Mesenchymal stem cell (in vitro differentiated cells and primary cell): ENCODE results near the gene C19orf53.

ENCODE experiments used
- DNase-seq: peaks from one replicate; pipeline ENCODE4 v3.0.0-alpha.2; 2013
- H2AFZ ChIP-seq: one replicate; pipeline ENCODE4 v1.6.1; 2013; ENCODE audit warnings: low read depth, mild to moderate bottlenecking, control low read depth, inconsistent platforms, low read length, moderate library complexity
- H2AK5ac ChIP-seq: 2 replicates; pipeline ENCODE4 v1.6.1; 2013; ENCODE audit warnings: low read length, moderate library complexity, mild to moderate bottlenecking, inconsistent platforms; ENCODE audit not compliant: severe bottlenecking
- H2BK120ac ChIP-seq: one replicate; pipeline ENCODE4 v1.6.1; 2013; ENCODE audit warnings: low read depth, mild to moderate bottlenecking, inconsistent platforms, low read length, moderate library complexity
- H2BK12ac ChIP-seq, 2 experiments: one replicate each; pipeline ENCODE4 v1.6.1; 2013; ENCODE audit warnings: inconsistent platforms in 2 of 2, low read length in 2 of 2, mild to moderate bottlenecking in 2 of 2, moderate library complexity in 2 of 2, control low read depth in 1 of 2
- H2BK15ac ChIP-seq: one replicate; pipeline ENCODE4 v1.6.1; 2013; ENCODE audit warnings: mild to moderate bottlenecking, low read depth, inconsistent platforms; ENCODE audit not compliant: poor library complexity, severe bottlenecking
- H2BK5ac ChIP-seq: 2 replicates; pipeline ENCODE4 v1.6.1; 2013; ENCODE audit warnings: low read depth, mild to moderate bottlenecking, low read length, control low read depth, inconsistent platforms; ENCODE audit not compliant: poor library complexity, severe bottlenecking
- H3K14ac ChIP-seq, 2 experiments: one replicate each; pipeline ENCODE4 v1.6.1; 2013; ENCODE audit warnings: inconsistent platforms in 2 of 2, low read length in 2 of 2, control low read depth in 1 of 2, mild to moderate bottlenecking in 1 of 2, moderate library complexity in 1 of 2
- H3K18ac ChIP-seq, 2 experiments: one replicate each; pipeline ENCODE4 v1.6.1; 2013; ENCODE audit warnings: inconsistent platforms in 2 of 2, low read length in 2 of 2, control low read depth in 1 of 2, low read depth in 1 of 2, mild to moderate bottlenecking in 1 of 2
- H3K23ac ChIP-seq, 2 experiments: one replicate each; pipeline ENCODE4 v1.6.1; 2013; ENCODE audit warnings: inconsistent platforms in 2 of 2, low read length in 2 of 2, mild to moderate bottlenecking in 2 of 2, moderate library complexity in 2 of 2, control low read depth in 1 of 2
- H3K27ac ChIP-seq: 2 replicates; pipeline ENCODE4 v1.5.1; 2013; ENCODE audit warnings: mild to moderate bottlenecking, moderate library complexity, low read length, control low read depth, inconsistent platforms; ENCODE audit not compliant: poor library complexity, severe bottlenecking
- H3K27me3 ChIP-seq, 2 experiments: 2 replicates each; pipeline versions ENCODE4 v1.6.1 to v1.7.0; 2013; ENCODE audit warnings: low read length in 2 of 2, mild to moderate bottlenecking in 2 of 2, moderate library complexity in 2 of 2, control low read depth in 1 of 2, inconsistent platforms in 1 of 2; ENCODE audit not compliant: control insufficient read depth in 1 of 2, insufficient read depth in 1 of 2
- H3K36me3 ChIP-seq, 2 experiments: 2 replicates each; pipeline versions ENCODE4 v1.6.1 to v1.7.0; 2013; ENCODE audit warnings: low read length in 2 of 2, control low read depth in 1 of 2, inconsistent platforms in 1 of 2, low read depth in 1 of 2, mild to moderate bottlenecking in 1 of 2; ENCODE audit not compliant: insufficient read depth in 2 of 2, control insufficient read depth in 1 of 2
- H3K4ac ChIP-seq, 2 experiments: one replicate each; pipeline ENCODE4 v1.6.1; 2013; ENCODE audit warnings: inconsistent platforms in 2 of 2, low read length in 2 of 2, mild to moderate bottlenecking in 2 of 2, moderate library complexity in 2 of 2, control low read depth in 1 of 2, low read depth in 1 of 2
- H3K4me1 ChIP-seq: 2 replicates; pipeline ENCODE4 v1.6.1; 2013; ENCODE audit warnings: low read depth, low read length, control low read depth; ENCODE audit not compliant: control insufficient read depth, insufficient read depth
- H3K4me2 ChIP-seq: 2 replicates; pipeline ENCODE4 v1.6.1; 2013; ENCODE audit warnings: low read length, mild to moderate bottlenecking, inconsistent platforms; ENCODE audit not compliant: poor library complexity, severe bottlenecking
- H3K4me3 ChIP-seq, 2 experiments: 2 replicates each; pipeline versions ENCODE4 v1.5.1 to v1.7.0; 2013; ENCODE audit warnings: low read length in 2 of 2, mild to moderate bottlenecking in 2 of 2, control low read depth in 1 of 2, low read depth in 1 of 2; ENCODE audit not compliant: insufficient read depth in 1 of 2
- H3K79me1 ChIP-seq: replicated peaks from 2 replicates; pipeline ENCODE4 v1.6.1; 2013; ENCODE audit warnings: mild to moderate bottlenecking, control low read depth, low read length, inconsistent platforms; ENCODE audit not compliant: poor library complexity, severe bottlenecking
- H3K9ac ChIP-seq: 2 replicates; pipeline ENCODE4 v1.7.0; 2013; ENCODE audit warnings: mild to moderate bottlenecking, low read length, moderate library complexity
- H3K9me3 ChIP-seq: 2 replicates; pipeline ENCODE4 v1.7.0; 2013; ENCODE audit warnings: mild to moderate bottlenecking, low read length; ENCODE audit not compliant: control insufficient read depth
- H4K8ac ChIP-seq: one replicate; pipeline ENCODE4 v1.6.1; 2013; ENCODE audit warnings: inconsistent platforms, mild to moderate bottlenecking, low read length, moderate library complexity
- H4K91ac ChIP-seq: one replicate; pipeline ENCODE4 v1.6.1; 2013; ENCODE audit warnings: mild to moderate bottlenecking, low read length, inconsistent platforms
- WGBS: methylation state at CpG from one replicate; pipeline ENCODE4 v1.1.7; 2013; ENCODE audit warnings: mixed read lengths; 5-methylcytosine and 5-hydroxymethylcytosine counted together

The C19orf53 gene

DNA sequence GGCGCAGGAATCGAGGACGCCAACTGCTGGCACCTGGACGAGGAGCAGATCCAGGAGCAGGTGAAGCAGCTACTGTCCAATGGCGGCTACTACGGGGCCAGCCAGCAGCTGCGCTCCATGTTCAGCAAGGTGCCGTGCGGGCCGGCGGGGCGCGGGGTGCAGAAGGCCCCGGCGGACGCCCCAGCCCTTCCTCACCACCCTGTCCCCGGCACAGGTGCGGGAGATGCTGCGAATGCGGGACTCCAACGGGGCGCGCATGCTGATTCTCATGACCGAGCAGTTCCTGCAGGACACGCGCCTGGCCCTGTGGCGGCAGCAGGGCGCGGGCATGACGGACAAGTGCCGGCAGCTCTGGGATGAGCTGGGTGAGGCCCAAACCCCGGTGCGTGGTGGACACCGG is 34.6 kb downstream of the C19orf53 start:
- H3K18ac ChIP-seq = no peak overlapping the region
- H3K36me3 ChIP-seq = peaks cover 63 to 64% of the 10 kb centered on the region in 2 experiments
- H3K27ac ChIP-seq = no peak overlapping the region
- peaks cover 19% of the 10 kb centered on the region for H3K79me1 ChIP-seq
- no peak overlapping the region for H3K14ac ChIP-seq
- no peak overlapping the region for H3K4ac ChIP-seq
- no peak overlapping the region for H2AFZ ChIP-seq
- no peak overlapping the region for H2AK5ac ChIP-seq
- H2BK5ac ChIP-seq = no peak overlapping the region
- H3K23ac ChIP-seq = no peak overlapping the region
- WGBS = 97% methylated on average over 34 of the region's 34 CpGs
- no peak overlapping the region for H3K4me2 ChIP-seq
- peaks cover 2% of the 10 kb centered on the region for H3K4me1 ChIP-seq
- no peak overlapping the region for H2BK120ac ChIP-seq
- H3K9me3 ChIP-seq = no peaks in the 10 kb centered on the region
- H4K91ac ChIP-seq = no peak overlapping the region
- H3K27me3 ChIP-seq = no peaks in the 10 kb centered on the region
- H4K8ac ChIP-seq = no peak overlapping the region
- H3K9ac ChIP-seq = no peak overlapping the region
- no peak overlapping the region for H3K4me3 ChIP-seq
- H2BK15ac ChIP-seq = no peak overlapping the region
- DNase-seq = no peak
- no peak overlapping the region for H2BK12ac ChIP-seq

- H2BK120ac ChIP-seq = no peak overlapping the region
- H3K27ac ChIP-seq = no peak overlapping the region
- no peak overlapping the region for H4K8ac ChIP-seq
- no peak for DNase-seq
- H2BK15ac ChIP-seq = no peak overlapping the region
- no peaks in the 10 kb centered on the region for H3K79me1 ChIP-seq
- no peaks in the 10 kb centered on the region for H3K9me3 ChIP-seq
- H2AFZ ChIP-seq = no peak overlapping the region
- no peak overlapping the region for H2BK5ac ChIP-seq
- H3K4me1 ChIP-seq = no peaks in the 10 kb centered on the region
- no peak overlapping the region for H2AK5ac ChIP-seq
- no peak overlapping the region for H3K4me2 ChIP-seq
- no peak overlapping the region for H3K18ac ChIP-seq
- H3K27me3 ChIP-seq = no peaks in the 10 kb centered on the region
- H3K23ac ChIP-seq = no peak overlapping the region
- WGBS = 92% methylated on average over 9 of the region's 11 CpGs
- no peak overlapping the region for H3K9ac ChIP-seq
- H4K91ac ChIP-seq = no peak overlapping the region
- H2BK12ac ChIP-seq = no peak overlapping the region
- no peak overlapping the region for H3K4ac ChIP-seq
- no peak overlapping the region for H3K4me3 ChIP-seq
- no peak overlapping the region for H3K14ac ChIP-seq
- peaks cover 64 to 69% of the 10 kb centered on the region in 2 experiments for H3K36me3 ChIP-seq
These were observed 38.3 kb downstream of the C19orf53 start for GRCh38 chr19:13812544-13812943.

GRCh38 chr19:13813147-13813546 is 38.9 kb downstream of the C19orf53 start:
- Histone ChIP-seq H3K36me3 (peaks cover 60 to 74% of the 10 kb centered on the region in 2 experiments), H4K8ac (no peak overlapping the region), H2BK120ac (no peak overlapping the region), H3K4me2 (no peak overlapping the region), H3K14ac (no peak overlapping the region), H2BK15ac (no peak overlapping the region), H3K79me1 (no peaks in the 10 kb centered on the region), H3K4me3 (no peak overlapping the region), H3K18ac (no peak overlapping the region), H4K91ac (no peak overlapping the region), H3K9me3 (no peaks in the 10 kb centered on the region), H2AFZ (no peak overlapping the region), H2BK5ac (no peak overlapping the region), H3K4ac (no peak overlapping the region), H3K4me1 (no peaks in the 10 kb centered on the region), H3K27ac (no peak overlapping the region), H2AK5ac (no peak overlapping the region), H3K23ac (no peak overlapping the region), H3K27me3 (no peaks in the 10 kb centered on the region), H2BK12ac (no peak overlapping the region), H3K9ac (no peak overlapping the region)
- DNase-seq = no peak
- WGBS = 98% methylated on average over 2 of the region's 2 CpGs

- H3K27me3 ChIP-seq = no peaks in the 10 kb centered on the region
- no peak overlapping the region for H2BK5ac ChIP-seq
- no peaks in the 10 kb centered on the region for H3K4me1 ChIP-seq
- H3K14ac ChIP-seq = no peak overlapping the region
- no peak overlapping the region for H2AFZ ChIP-seq
- WGBS = 98% methylated on average over 21 of the region's 21 CpGs
- no peak for DNase-seq
- H2AK5ac ChIP-seq = no peak overlapping the region
- no peak overlapping the region for H3K4me3 ChIP-seq
- no peak overlapping the region for H2BK15ac ChIP-seq
- H3K18ac ChIP-seq = no peak overlapping the region
- no peak overlapping the region for H3K27ac ChIP-seq
- no peaks in the 10 kb centered on the region for H3K9me3 ChIP-seq
- H3K4me2 ChIP-seq = no peak overlapping the region
- H2BK12ac ChIP-seq = no peak overlapping the region
- H3K4ac ChIP-seq = no peak overlapping the region
- H4K8ac ChIP-seq = no peak overlapping the region
- peaks cover 55 to 69% of the 10 kb centered on the region in 2 experiments for H3K36me3 ChIP-seq
- H2BK120ac ChIP-seq = no peak overlapping the region
- H3K79me1 ChIP-seq = no peaks in the 10 kb centered on the region
- no peak overlapping the region for H4K91ac ChIP-seq
- no peak overlapping the region for H3K9ac ChIP-seq
- H3K23ac ChIP-seq = no peak overlapping the region
These were observed 40.3 kb downstream of the C19orf53 start for GRCh38 chr19:13814550-13814949.
